AG20443 (cell line): Measurements from ENCODE around the gene OR56A1.
"Not testable (repeated sequence)": the region's sequence is repeated elsewhere in the genome, so short reads cannot be mapped to it uniquely, and the experiment has no call there.

Experiments
- DNase-seq: peaks from one replicate; pipeline ENCODE4 v3.0.0; 2012; ENCODE audit warnings: low spot score, mixed read lengths

Gene OR56A1

GRCh38 chr11:6030708-6031405, at the start of gene OR56A1:
OR56A1 (minus strand) TSS chr11:6030758; CDS start chr11:6027692, 3,066 bp downstream.
- DNase-seq: no peak

GRCh38 chr11:6079463-6079862, 48.9 kb upstream of the OR56A1 start:
- DNase-seq: no peak

DNA sequence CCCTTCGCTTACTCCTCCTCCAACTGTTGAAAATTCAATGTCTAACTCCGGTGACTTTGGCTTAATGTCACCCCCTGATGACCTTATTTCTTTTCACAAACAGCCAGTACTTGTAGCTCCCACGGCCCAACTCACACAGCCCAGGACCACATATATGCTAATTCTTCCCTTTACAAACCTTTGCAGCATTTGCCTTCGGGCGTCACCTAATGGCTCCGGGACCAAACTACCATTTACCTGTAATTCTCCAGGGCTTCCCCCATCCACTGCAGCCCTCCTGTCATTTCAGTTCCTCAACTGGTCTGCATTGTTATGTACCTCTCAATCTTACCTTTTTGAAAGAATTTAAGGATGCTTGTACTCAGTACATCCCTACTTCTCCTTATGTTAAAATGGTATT, 47.2 kb upstream of the OR56A1 start:
- DNase-seq: no peak

DNA sequence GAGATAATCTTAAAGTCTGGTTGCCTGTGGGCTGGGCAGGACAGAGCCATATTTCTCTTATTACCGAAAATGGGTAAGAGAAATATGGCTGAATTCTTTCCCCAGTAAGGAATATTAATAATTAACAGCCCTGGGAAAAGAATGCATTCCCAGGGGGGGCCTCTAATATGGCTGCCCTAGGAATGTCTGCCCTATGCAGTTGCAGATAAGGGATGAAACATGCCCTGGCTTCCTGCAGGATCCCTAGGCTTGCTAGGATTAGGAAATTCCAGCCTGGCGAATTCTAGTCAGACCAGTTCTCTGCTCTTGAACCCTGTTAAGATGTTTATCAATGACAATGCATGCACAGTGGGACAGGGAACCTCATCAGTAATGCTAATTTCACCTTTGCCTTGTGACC, 45.9 kb upstream of the OR56A1 start:
- DNase-seq: not testable (repeated sequence)

DNA sequence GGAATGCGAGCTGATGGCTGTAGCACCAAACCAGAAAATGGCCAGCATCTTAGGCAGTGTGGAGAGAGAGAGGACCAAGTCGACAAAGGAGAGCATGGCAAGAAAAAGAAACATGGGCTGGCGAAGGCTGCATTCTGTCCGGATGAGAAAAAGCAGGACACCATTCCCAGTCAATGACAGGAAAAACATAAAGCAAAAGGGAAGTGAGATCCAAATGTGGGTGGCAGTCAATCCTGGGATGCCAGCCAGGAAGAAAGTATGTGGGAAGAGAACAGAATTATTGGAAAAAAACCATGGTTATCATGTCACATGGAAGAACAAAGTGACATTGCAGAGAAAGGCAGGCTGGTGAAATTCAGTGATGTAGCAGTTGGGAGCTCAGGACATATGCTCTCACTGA, 36.9 kb upstream of the OR56A1 start:
- DNase-seq: no peak

GRCh38 chr11:6062691-6063358, 32.3 kb upstream of the OR56A1 start:
- DNase-seq: no peak

GRCh38 chr11:6061475-6061874, 30.9 kb upstream of the OR56A1 start:
- no peak for DNase-seq

DNA sequence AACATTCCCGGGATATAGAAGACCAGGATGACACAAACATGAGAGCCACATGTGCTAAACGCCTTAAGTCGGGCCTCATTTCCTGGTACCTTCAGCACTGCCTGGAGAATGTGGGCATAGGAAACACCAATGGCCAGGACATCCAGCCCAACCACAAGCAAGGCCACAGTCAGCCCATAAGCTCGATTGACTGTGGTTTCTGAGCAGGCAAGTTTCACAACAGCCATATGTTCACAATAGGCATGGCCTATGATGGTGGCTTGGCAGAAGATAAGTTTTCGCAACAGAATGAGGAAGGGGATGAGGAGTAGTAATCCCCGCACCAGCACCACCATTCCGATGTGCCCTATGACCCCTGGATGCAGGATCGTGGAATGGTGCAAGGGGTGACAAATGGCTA, 26.9 kb upstream of the OR56A1 start:
- DNase-seq: no peak

DNA sequence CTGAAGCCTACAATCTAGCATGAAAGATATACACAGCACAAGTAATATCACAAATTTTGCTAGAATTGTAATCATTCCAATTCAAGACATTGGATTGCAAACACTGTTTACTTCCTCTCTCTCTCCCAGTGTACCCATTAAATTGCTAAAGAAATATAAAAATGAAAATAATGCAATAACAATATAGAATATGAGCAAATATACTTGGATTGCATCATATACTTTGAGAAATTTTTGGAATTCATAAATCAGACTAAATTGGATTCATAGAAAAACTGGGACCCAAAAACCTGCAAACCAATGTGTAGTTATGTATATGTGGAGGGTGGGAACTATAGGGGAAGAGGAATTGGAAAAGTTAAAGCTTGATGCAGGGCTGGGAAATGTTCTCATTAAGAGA, 25.0 kb upstream of the OR56A1 start:
- no peak for DNase-seq

DNA sequence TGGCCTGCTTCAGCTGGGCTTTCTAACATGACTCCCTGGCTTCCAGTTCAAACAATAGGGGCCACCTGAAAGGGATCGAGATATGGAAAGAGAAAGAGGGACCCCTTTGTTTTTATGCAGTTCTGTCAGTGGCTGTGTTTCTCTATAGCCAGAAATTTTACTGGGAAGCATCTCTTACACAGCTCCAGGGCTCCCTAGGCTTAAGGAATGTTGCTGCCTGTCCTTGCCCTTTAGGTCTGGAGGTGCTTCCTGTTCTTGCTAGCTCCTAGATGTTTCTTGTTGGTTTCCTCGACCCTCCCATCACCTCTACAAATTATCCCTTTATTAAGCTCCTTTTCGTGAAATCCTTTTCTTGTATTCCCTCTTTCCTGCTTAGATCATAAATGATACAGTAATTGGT, 21.8 kb upstream of the OR56A1 start:
- no peak for DNase-seq

DNA sequence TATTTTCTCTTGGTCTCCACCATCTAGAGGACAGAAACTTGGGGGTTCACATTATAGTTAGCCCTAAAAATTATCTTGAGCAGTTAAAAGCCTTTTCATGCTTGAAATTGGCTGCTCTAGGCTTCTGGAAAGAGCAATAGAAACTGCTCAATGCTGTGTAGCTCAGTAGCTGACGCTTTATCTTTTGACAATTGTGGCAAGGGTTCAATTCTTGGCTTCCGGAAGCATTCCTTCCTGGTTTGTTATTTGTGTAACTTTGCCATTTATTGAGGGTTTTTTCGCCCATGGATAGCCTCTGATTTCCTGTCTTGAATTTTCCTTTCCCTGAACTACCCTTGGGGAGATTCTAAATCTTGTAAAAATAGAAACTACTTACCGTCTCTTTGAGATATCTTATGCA, 10.3 kb upstream of the OR56A1 start:
- DNase-seq: no peak

- DNase-seq: no peak
Observed at GRCh38 chr11:6027501-6027900, 3.1 kb downstream of the OR56A1 start.

GRCh38 chr11:6025056-6025455, 5.5 kb downstream of the OR56A1 start:
- DNase-seq: no peak

GRCh38 chr11:6022956-6023355, 7.6 kb downstream of the OR56A1 start:
- peak; percentile 44 for DNase-seq

DNA sequence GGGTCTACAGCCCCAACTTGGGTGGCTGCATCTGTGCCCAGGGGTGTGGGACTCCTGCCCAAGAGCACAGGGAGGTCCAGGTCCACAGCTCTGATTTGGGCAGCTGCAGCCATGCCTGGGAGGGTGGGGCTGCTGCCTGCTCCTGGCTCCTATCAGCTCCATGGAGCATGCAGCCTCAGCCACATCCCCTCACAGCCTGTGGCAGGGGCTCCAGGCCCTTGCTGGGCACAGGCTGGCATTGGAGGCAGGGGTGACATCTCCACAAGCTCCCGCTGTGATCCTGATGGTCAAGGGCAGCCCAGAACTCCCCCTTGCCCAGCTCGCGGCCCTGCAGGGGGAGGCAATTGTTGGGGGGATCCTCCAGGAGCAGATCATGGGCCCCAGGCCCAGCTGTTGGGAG, 17.5 kb downstream of the OR56A1 start:
- DNase-seq: no peak

DNA sequence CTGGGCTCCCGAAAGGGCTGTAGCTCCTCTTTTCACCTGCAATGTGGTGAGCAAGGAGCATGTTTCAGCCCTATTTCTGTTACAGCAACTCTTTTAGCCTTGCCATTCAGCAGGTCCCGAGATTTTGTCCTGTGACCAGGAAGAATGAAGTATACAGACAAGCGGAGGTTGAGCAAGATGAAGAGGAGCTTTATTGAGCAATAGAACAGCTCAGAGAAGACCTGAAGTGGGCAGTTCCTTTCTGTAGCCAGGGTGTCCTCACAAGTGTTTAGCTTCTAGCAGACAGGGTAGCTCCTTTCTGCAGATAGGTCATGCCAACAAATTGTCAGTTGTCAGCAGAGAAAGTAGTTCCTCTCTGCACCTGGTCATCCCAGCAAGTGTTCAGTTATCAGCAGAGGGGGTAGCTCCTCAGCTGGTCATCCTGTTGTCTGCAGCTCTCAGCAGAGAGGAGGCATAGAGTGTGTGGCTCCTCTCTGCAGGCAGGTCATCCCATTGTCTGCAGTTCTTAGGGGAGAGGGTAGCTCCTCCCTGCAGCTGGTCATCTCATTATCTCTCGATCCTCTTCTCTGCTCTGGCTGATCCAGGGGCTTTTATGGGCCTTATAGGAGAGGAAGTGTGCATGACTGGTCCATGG, 18.4 kb downstream of the OR56A1 start:
- no peak for DNase-seq

DNA sequence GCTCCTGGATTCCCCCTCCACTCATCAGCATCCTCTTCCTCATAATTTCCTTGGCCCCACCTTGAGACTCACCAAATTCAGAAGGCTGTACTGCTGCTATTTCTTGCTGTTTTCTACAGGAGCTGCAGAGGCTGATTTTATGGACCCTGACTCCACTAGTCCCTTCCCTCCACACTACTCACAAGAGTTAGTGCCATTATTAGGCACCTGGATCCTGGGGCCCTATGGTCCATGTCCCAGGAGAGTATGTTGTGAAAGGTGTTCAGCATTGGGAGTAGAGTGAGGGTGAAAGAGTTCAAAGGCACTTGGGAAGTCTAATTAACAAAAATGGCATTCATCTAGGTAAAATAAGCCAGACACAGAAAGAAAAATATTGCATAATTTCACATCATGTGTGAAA, 23.7 kb downstream of the OR56A1 start, which contains the start of gene OR56A4:
TSS of gene OR56A4 (minus strand) at position 101 of the 400 bp plus-strand sequence. CDS start 3,954 bp downstream, outside the sequence.
- DNase-seq: no peak

GRCh38 chr11:6006395-6006794, 24.2 kb downstream of the OR56A1 start:
- DNase-seq: no peak

GRCh38 chr11:6002202-6002699, 28.3 kb downstream of the OR56A1 start:
- no peak for DNase-seq

GRCh38 chr11:5994791-5995190, 35.8 kb downstream of the OR56A1 start:
- DNase-seq: no peak

GRCh38 chr11:5992604-5993251, 37.8 kb downstream of the OR56A1 start:
- DNase-seq: peak; percentile 48

- peak; percentile 14 for DNase-seq
Observed at GRCh38 chr11:5992150-5992549, 38.4 kb downstream of the OR56A1 start.

- no peak for DNase-seq
Observed at GRCh38 chr11:5989203-5989602, 41.4 kb downstream of the OR56A1 start.
